Measurements from ENCODE around the gene SLC25A4. TPM values are rescaled to one million over a fixed set of nuclear protein-coding genes. Genes with fewer than 3 reads are reported as not detected.

The SLC25A4 gene
- total and polyA plus RNA-seq, 10 of the 15 experiments (the other 5 are each of a cell fraction or from before 2014, with no cell fraction given) = 12.6 to 161 (median 38.2) TPM

DNA sequence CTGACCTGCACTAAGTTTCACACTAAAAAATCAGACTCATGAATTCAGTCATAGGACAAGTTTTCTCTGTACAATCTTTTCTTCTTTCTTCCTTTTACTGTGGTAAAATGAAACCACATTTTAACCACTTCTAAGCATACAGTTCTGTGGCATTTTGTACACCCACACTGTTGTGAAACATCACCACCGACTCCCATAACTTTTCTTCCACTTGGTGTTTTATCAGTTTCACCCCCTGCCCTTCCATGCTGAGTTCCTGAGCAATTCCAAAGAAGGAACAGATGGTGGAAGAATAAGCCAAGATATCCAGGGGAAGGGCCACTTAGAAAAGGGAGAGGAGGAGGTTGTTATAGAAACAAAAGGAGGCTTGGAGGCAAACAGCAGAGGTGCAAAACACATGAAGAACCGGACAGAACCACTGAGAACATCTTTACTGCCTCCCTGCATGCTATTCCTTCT is 22.6 kb downstream of the SLC25A4 start:
- SMC1A ChIA-PET (ENCODE audit: uncharacterized antibody, unreplicated experiment) = interaction anchor here (0.9 to 3.9 kb wide), 4 partner anchors 9 to 18 kb away, joined by 3 to 17 read pairs (median 10); no protein-coding TSS in a partner anchor
- peak; percentile 98 for ATAC-seq
- TF ChIP-seq ZNF274 (IDR thresholded peaks at IDR 0.05; ENCODE audit: insufficient read depth, insufficient read length) = no peak
- peak; percentile 94 for TF ChIP-seq ZNF217 (IDR thresholded peaks at IDR 0.05)
- TF ChIP-seq, protein P1, sequence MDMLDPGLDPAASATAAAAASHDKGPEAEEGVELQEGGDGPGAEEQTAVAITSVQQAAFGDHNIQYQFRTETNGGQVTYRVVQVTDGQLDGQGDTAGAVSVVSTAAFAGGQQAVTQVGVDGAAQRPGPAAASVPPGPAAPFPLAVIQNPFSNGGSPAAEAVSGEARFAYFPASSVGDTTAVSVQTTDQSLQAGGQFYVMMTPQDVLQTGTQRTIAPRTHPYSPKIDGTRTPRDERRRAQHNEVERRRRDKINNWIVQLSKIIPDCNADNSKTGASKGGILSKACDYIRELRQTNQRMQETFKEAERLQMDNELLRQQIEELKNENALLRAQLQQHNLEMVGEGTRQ (IDR thresholded peaks at IDR 0.05; ENCODE audit: borderline replicate concordance, low read depth, low read length) = no peak
- TF ChIP-seq RBBP5 (conservative IDR thresholded peaks at IDR 0.05) = no peak
- TF ChIP-seq, protein P2, sequence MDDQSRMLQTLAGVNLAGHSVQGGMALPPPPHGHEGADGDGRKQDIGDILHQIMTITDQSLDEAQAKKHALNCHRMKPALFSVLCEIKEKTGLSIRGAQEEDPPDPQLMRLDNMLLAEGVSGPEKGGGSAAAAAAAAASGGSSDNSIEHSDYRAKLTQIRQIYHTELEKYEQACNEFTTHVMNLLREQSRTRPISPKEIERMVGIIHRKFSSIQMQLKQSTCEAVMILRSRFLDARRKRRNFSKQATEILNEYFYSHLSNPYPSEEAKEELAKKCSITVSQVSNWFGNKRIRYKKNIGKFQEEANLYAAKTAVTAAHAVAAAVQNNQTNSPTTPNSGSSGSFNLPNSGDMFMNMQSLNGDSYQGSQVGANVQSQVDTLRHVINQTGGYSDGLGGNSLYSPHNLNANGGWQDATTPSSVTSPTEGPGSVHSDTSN (IDR thresholded peaks at IDR 0.05; ENCODE audit: insufficient replicate concordance, low read depth, low read length) = no peak
- TF ChIP-seq, protein P3, sequence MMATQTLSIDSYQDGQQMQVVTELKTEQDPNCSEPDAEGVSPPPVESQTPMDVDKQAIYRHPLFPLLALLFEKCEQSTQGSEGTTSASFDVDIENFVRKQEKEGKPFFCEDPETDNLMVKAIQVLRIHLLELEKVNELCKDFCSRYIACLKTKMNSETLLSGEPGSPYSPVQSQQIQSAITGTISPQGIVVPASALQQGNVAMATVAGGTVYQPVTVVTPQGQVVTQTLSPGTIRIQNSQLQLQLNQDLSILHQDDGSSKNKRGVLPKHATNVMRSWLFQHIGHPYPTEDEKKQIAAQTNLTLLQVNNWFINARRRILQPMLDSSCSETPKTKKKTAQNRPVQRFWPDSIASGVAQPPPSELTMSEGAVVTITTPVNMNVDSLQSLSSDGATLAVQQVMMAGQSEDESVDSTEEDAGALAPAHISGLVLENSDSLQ (IDR thresholded peaks at IDR 0.05) = no peak
- TF ChIP-seq TCF12 (IDR thresholded peaks at IDR 0.05; ENCODE audit: low read depth, low read length) = no peak
- TF ChIP-seq, protein P4, sequence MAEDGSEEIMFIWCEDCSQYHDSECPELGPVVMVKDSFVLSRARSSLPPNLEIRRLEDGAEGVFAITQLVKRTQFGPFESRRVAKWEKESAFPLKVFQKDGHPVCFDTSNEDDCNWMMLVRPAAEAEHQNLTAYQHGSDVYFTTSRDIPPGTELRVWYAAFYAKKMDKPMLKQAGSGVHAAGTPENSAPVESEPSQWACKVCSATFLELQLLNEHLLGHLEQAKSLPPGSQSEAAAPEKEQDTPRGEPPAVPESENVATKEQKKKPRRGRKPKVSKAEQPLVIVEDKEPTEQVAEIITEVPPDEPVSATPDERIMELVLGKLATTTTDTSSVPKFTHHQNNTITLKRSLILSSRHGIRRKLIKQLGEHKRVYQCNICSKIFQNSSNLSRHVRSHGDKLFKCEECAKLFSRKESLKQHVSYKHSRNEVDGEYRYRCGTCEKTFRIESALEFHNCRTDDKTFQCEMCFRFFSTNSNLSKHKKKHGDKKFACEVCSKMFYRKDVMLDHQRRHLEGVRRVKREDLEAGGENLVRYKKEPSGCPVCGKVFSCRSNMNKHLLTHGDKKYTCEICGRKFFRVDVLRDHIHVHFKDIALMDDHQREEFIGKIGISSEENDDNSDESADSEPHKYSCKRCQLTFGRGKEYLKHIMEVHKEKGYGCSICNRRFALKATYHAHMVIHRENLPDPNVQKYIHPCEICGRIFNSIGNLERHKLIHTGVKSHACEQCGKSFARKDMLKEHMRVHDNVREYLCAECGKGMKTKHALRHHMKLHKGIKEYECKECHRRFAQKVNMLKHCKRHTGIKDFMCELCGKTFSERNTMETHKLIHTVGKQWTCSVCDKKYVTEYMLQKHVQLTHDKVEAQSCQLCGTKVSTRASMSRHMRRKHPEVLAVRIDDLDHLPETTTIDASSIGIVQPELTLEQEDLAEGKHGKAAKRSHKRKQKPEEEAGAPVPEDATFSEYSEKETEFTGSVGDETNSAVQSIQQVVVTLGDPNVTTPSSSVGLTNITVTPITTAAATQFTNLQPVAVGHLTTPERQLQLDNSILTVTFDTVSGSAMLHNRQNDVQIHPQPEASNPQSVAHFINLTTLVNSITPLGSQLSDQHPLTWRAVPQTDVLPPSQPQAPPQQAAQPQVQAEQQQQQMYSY (CRISPR knock-in tag; IDR thresholded peaks at IDR 0.05) = no peak
- TF ChIP-seq PML (IDR thresholded peaks at IDR 0.05; ENCODE audit: low read length) = peak; percentile 53; the same call in 1 of the 2 replicates
- TF ChIP-seq POLR2AphosphoS5 (IDR thresholded peaks at IDR 0.05; ENCODE audit: low read length) = no peak
- no peak for TF ChIP-seq NFYB (IDR thresholded peaks at IDR 0.05; ENCODE audit: insufficient read depth, low read depth, low read length)
- TF ChIP-seq TAF1 (IDR thresholded peaks at IDR 0.05; ENCODE audit: borderline replicate concordance, low read depth, low read length) = no peak
- peak; percentile 92 to 93 for TF ChIP-seq IKZF2 (IDR thresholded peaks at IDR 0.05)
- TF ChIP-seq RAD51 (IDR thresholded peaks at IDR 0.05) = no peak
- peak; percentile 61; the same call in 1 of the 2 replicates for TF ChIP-seq PAX5 (IDR thresholded peaks at IDR 0.05; ENCODE audit: borderline replicate concordance, low read depth, low read length)
- peak; percentile 47 to 70; a peak in 1 of 4 replicates for TF ChIP-seq BHLHE40 (IDR thresholded peaks at IDR 0.05; ENCODE audit: borderline replicate concordance in 1 of 2, low read depth in 2 of 2, low read length in 1 of 2)

More for the DNA sequence above, 22.6 kb downstream of the SLC25A4 start:
- intact Hi-C loops (cut with micrococcal nuclease; ENCODE audit: unreplicated experiment) = no loop called here
- Histone ChIP-seq H3K36me3 (ENCODE audit: control insufficient read depth in 2 of 2, insufficient read depth in 2 of 2, low read length in 1 of 2) (peaks cover 1 to 20% of the 10 kb centered on the region in 2 experiments; a peak in 3 of 4 replicates), H3K27ac (ENCODE audit: control insufficient read depth, insufficient read depth) (no peak overlapping the region), H3K9me3 (replicated peaks; ENCODE audit: control insufficient read depth, insufficient read depth, low read length) (peaks cover 2% of the 10 kb centered on the region; the same call in 1 of the 3 replicates), H3K4me3 (no peak overlapping the region), H3K4me2 (ENCODE audit: control insufficient read depth, insufficient read depth) (peak overlapping the region; percentile 71), H3K27me3 (replicated peaks in 1 of 2; ENCODE audit: control insufficient read depth in 2 of 2, insufficient read depth in 2 of 2, low read length in 1 of 2) (no peaks in the 10 kb centered on the region), H3K79me2 (ENCODE audit: control insufficient read depth, insufficient read depth, low read length) (peaks cover 2% of the 10 kb centered on the region), H2AFZ (ENCODE audit: control insufficient read depth, low read depth, low read length) (no peak overlapping the region), H3K4me1 (ENCODE audit: control insufficient read depth, insufficient read depth, low read length) (peaks cover 17% of the 10 kb centered on the region), H3K9ac (ENCODE audit: control insufficient read depth, insufficient read depth, low read length) (no peak overlapping the region), H4K20me1 (ENCODE audit: control insufficient read depth, insufficient read depth) (peaks cover 9% of the 10 kb centered on the region; the same call in 1 of the 2 replicates)
- ChIA-PET POLR2A (interaction anchor here (1.0 kb wide), 1 partner anchor 34 kb away, joined by 4 read pairs; no protein-coding TSS in a partner anchor), CTCF (interaction anchor here (1.1 to 5.5 kb wide), 5 partner anchors 9 to 433 kb away, joined by 4 to 43 read pairs (median 6); no protein-coding TSS in a partner anchor), RAD21 (ENCODE audit: unreplicated experiment) (no interaction called here)
- in situ Hi-C loops (cut with MboI) = no loop called here
- BruUV-seq (replicated peaks) = no TSS peak
- FAIRE-seq (peak; percentile 64), DNase-seq (ENCODE audit: low read depth, low spot score) (peak; percentile 74)
- WGBS (ENCODE audit: insufficient coverage, insufficient replicate concordance, low lambda C conversion rate, missing lambda C conversion rate) = 3% methylated on average over 2 of the region's 2 CpGs
